Measurements from ENCODE around the gene MYO7B.
"Not testable (repeated sequence)": the region's sequence is repeated elsewhere in the genome, so short reads cannot be mapped to it uniquely, and the experiment has no call there.

The MYO7B gene

DNA sequence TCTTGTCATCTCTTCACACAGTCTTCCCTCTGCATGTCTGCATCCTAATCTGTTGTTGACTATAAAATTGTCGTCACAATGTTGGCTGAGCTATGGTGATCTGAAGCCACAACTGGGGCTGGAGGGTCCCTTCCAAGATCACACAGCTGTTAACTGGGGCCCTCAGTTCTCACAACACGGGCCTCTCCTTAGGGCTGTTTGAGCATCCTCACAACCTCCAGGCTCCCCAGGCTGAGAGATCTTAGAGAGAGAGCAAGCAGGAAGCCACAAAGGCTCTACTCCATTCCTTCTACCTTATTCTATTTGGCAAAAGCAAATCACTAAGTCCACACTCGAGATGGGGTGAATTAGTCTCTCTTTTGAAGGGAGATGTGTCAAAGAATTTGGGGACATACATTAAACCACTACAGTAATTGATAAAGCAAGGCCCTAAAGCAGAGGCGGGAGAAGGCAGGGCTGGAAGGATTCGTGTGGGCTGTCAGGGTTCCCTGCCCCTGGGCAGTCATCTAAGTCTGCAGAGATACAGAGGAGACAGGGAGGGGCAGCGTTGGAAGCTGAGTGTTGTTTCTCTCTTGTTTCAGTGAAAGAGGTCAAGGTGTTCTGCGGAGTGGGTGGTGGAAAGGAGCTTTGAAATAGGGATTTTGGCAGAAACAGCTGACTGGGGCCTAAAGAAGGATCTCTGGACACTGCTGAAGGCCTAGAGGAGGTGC, 15.9 kb downstream of the MYO7B start:
- no peak for DNase-seq

- no peak for DNase-seq
Measured at GRCh38 chr2:127552336-127552735, 16.9 kb downstream of the MYO7B start.

DNA sequence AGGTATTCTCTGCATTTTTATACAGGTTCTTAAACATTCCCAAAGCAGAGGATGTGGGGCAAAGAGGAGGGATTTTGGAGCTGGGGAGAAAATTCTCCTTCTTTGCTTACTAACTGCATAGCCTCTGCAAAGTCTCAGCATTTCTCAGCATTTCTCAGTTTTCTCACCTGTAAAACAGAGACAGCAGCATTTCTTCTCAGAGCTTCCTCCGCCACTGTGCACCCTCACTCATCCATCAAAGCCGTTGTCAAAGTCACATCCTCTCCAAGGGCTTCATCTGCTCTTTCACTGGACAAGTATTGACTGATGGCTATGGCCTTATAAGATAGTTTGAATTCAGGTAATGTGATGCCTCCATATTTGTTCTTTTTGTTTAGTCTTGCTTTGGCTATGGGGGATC, 17.4 kb downstream of the MYO7B start:
- no peak for DNase-seq

- no peak for DNase-seq
Measured at GRCh38 chr2:127558911-127559310, 23.4 kb downstream of the MYO7B start.

DNA sequence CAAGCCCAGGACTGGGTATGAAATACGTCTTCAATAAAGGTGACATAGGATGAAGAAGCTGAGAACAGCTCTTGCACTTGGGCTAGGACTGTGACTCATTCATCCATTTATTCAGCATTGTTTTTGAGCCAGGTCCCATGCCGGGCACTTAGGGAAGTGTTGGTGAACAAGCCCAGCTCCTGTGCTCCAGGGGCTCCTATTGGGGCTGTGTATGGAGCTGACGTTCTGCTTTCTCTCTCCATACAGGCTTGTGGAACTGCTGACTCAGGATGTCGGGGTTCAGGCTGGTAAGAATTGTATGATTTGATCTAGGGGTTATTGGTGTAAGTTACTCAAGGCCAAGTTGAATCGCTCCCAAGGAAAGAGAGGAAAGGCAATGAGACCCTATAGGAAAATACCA, 24.0 kb downstream of the MYO7B start:
- no peak for DNase-seq

DNA sequence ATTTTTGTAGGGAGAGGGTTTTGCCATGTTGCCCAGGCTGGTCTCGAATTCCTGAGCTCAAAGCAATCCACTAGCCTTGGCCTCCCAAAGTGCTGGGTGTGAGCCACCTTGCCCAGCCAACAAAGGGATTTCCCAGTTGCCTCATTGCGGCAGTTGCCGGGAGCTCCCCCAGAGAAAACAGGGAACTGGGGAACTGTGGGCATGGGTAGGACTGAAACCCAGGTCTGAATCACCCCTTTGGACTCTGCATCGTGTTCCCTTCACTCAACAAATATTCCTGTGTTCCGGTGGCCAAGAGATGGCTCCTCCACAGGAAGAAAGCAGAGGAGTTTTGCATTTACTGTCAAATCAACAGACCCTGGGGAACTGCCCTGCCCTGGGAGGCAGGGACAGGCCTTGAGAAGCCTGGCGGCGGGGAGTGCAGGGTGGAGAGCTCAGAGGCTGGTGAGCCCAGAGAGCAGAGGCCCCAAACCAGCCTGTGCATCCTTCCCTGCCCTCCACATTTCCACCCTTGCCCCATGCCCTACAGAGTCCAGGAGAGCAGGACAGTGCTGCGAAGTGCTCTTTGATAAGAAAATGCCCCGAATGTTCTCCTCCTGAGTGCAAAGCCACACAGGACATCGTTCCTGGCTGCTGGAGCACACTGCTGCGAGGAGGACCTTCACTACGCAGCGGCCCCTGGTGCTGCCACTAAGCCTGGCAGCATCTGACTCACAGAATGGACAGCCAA, 24.9 kb downstream of the MYO7B start:
- peak in 14 of 58 donors; percentile 6 to 71 (median 20) for DNase-seq

GRCh38 chr2:127560931-127561280, 25.4 kb downstream of the MYO7B start:
- peak in 1 of 58 donors; percentile 48 for DNase-seq

DNA sequence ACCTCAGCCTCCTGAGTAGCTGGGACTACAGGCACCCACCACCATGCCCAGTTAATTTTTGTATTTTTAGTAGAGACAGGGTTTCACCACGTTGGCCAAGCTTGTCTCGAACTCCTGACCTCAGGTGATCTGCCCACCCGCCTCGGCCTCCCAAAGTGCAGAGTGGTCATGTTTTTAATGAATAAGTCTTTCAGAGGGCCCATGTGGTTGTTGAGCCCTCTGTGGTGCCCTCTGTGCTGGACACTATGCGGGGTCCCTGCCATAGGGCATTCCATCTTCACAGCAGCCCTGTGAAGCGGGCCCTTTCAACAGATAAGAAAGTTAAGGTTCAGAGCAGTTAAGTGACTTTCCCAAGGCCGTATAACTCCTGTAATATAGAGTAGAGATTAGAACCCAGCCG, 25.9 kb downstream of the MYO7B start:
- no peak for DNase-seq

GRCh38 chr2:127562936-127563335, 27.5 kb downstream of the MYO7B start:
- no peak for DNase-seq

GRCh38 chr2:127563458-127564428, 28.3 kb downstream of the MYO7B start:
- DNase-seq = no peak

GRCh38 chr2:127564429-127565260, 29.2 kb downstream of the MYO7B start:
- no peak for DNase-seq

- DNase-seq = no peak
Measured at GRCh38 chr2:127565261-127566138, 30.0 kb downstream of the MYO7B start.

DNA sequence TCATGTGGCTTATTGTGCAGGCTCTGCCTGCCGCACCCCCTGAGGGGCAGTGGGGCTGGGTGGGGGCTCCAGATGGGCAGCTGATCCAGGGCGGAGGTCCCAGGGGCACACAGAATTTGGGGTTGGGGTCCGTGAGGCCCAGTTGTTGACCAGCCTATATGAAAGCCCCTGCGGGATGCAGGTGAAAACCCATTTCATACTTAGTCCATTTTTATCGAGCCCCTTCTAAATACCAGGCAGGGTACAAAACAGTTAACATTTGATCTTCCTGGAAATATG, 30.6 kb downstream of the MYO7B start:
- no peak for DNase-seq

- no peak for DNase-seq
Measured at GRCh38 chr2:127566576-127566975, 31.1 kb downstream of the MYO7B start.

DNA sequence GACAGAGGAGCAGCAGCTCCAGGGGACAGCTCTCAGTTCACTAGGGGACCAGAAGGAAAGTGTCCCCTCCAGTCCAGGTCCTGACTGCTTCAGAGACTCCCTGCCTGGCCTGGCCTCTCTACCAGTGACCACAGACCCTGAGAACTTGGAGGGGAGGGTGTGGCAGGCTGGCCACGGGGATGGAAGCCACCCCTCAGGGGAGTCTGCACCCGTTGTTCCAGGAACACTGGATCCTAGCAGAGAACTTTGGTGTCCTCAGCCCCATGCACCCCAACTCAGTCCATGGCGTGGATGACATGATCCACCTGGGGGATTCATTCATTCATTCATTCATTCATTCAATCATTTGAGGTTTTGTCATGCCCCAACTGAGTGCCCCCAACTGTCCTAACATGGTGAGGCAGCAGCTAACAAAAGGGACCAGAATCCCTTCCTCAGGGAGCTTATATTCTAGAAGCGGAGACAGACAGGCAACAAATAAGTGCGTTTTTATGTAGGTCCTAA, 31.9 kb downstream of the MYO7B start:
- no peak for DNase-seq

GRCh38 chr2:127568128-127568527, 32.6 kb downstream of the MYO7B start:
- DNase-seq = no peak

DNA sequence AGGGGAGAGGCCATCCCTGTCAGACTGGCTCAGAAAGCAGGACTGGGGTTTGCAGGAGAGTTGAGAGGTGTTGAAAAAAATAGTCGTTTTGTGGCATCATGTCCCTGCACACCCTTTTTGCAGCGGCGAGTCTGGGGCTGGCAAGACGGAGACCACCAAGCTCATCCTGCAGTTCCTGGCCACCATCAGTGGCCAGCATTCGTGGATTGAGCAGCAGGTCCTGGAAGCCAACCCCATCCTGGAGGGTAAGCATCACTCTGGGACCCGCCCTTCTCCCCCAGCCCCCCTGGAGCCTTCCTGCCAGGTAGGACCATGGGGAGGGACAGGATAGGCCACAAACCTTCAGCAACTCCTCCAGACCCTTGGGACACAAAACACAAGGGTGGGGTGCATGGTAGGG, 34.2 kb downstream of the MYO7B start:
- DNase-seq = no peak

GRCh38 chr2:127570282-127571250, 35.1 kb downstream of the MYO7B start:
- DNase-seq = peak in 7 of 58 donors; percentile 2 to 47 (median 10)

DNA sequence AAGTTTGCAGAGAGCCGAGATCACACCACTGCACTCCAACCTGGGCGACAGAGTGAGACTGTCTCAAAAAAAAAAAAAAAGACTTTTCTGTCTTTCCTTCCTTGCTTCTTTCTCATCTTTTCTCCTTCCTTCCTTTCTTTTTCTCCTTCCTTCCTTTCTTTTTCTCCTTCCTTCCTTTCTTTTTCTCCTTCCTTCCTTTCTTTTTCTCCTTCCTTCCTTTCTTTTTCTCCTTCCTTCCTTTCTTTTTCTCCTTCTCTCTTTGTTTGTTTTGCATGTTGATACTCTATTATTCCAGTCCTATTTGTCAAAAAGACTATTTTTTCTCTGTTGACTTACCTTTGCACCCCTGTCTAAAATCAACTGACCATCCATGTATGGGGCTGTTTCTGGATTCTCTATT, 36.9 kb downstream of the MYO7B start:
- DNase-seq = not testable (repeated sequence)
